Panc1 (cell line): ENCODE results near the gene SAMD11.

Experiments
- POLR2AphosphoS5 ChIP-seq: IDR thresholded peaks from 2 replicates; pipeline ENCODE4 v1.6.1; 2012; ENCODE audit warnings: mild to moderate bottlenecking, low read depth, low read length, moderate library complexity
- TF ChIP-seq, protein P1 (sequence below): fragments of 450-650 bp; IDR thresholded peaks from 2 replicates; pipeline ENCODE4 v1.5.1; 2017; ENCODE audit warnings: mild to moderate bottlenecking

- TF ChIP-seq POLR2AphosphoS5, result no peak
- TF ChIP-seq, protein P1, sequence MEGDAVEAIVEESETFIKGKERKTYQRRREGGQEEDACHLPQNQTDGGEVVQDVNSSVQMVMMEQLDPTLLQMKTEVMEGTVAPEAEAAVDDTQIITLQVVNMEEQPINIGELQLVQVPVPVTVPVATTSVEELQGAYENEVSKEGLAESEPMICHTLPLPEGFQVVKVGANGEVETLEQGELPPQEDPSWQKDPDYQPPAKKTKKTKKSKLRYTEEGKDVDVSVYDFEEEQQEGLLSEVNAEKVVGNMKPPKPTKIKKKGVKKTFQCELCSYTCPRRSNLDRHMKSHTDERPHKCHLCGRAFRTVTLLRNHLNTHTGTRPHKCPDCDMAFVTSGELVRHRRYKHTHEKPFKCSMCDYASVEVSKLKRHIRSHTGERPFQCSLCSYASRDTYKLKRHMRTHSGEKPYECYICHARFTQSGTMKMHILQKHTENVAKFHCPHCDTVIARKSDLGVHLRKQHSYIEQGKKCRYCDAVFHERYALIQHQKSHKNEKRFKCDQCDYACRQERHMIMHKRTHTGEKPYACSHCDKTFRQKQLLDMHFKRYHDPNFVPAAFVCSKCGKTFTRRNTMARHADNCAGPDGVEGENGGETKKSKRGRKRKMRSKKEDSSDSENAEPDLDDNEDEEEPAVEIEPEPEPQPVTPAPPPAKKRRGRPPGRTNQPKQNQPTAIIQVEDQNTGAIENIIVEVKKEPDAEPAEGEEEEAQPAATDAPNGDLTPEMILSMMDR, result no peak
Measured at GRCh38 chr1:956636-957035, 32.9 kb downstream of the SAMD11 start.
